ENCODE measurements around the gene HOXB5. TPM values are rescaled to one million over a fixed set of nuclear protein-coding genes. Genes with fewer than 3 reads are reported as not detected.

HOXB5 gene
- total and polyA plus RNA-seq, 2 donors (not counting 1 experiment from before 2014, with no cell fraction given): not detected

- H3K4me1 ChIP-seq (ENCODE audit: control insufficient read depth in 2 of 2, insufficient read depth in 2 of 2, low read length in 2 of 2): peaks cover 33 to 34% of the 10 kb centered on the region in 2 donors
- TF ChIP-seq CTCF (IDR thresholded peaks at IDR 0.05) (no peak), EZH2 (IDR thresholded peaks at IDR 0.05; ENCODE audit: borderline replicate concordance, insufficient read depth, low read depth, low read length, poor library complexity, severe bottlenecking) (no peak)
- H3K36me3 ChIP-seq (replicated peaks in 1 of 2; ENCODE audit: control extremely low read depth in 1 of 2, control insufficient read depth in 1 of 2, extremely low read depth in 1 of 2, insufficient read depth in 2 of 2, low read length in 1 of 2): no peaks in the 10 kb centered on the region
- peaks cover 33% of the 10 kb centered on the region for H3K4me1 Mint-ChIP-seq
- peak overlapping the region; percentile 71 for H3K4me3 Mint-ChIP-seq
- intact Hi-C loops (cut with micrococcal nuclease): loop anchor here (5.0 kb wide), 1 partner anchor 36 kb away; the partner anchor contains the start of gene HOXB7
- no peak overlapping the region for H3K27ac Mint-ChIP-seq
- H3K4me3 ChIP-seq (ENCODE audit: control extremely low read depth in 1 of 5, extremely low read depth in 1 of 5, insufficient read depth in 1 of 5, low read depth in 2 of 5, low read length in 4 of 5): no peak overlapping the region
- no peaks in the 10 kb centered on the region for H3K79me2 ChIP-seq (ENCODE audit: control insufficient read depth, insufficient read depth, low read length)
- peak overlapping the region; percentile 96 for H3K4me2 ChIP-seq (replicated peaks; ENCODE audit: low read depth, low read length, poor library complexity, severe bottlenecking)
- H3K27me3 Mint-ChIP-seq: peaks cover 30% of the 10 kb centered on the region
- DNase-seq: peak; percentile 24
- CTCF ChIA-PET: no interaction called here
- 68% methylated on average over 17 of the region's 22 CpGs for WGBS (ENCODE audit: insufficient coverage)
- H3K9me3 ChIP-seq (ENCODE audit: control extremely low read depth in 1 of 3, control insufficient read depth in 2 of 3, insufficient read depth in 1 of 3, low read length in 2 of 3): peaks cover 0 to 15% (median 0%) of the 10 kb centered on the region in 3 donors
- no peak for ATAC-seq (ENCODE audit: low read depth)
- H3K27me3 ChIP-seq (replicated peaks in 1 of 4; ENCODE audit: control extremely low read depth in 1 of 4, control insufficient read depth in 3 of 4, insufficient read depth in 4 of 4, low read length in 3 of 4): peaks cover 0 to 44% (median 26%) of the 10 kb centered on the region in 4 experiments
- POLR2A ChIA-PET: no interaction called here
- H4K20me1 ChIP-seq (ENCODE audit: control insufficient read depth, insufficient read depth, low read length, poor library complexity, severe bottlenecking): no peaks in the 10 kb centered on the region
- H3K9ac ChIP-seq (ENCODE audit: low read length): no peak overlapping the region
- no peaks in the 10 kb centered on the region for H3K9me3 Mint-ChIP-seq (ENCODE audit: insufficient read depth)
- H3K27ac ChIP-seq (ENCODE audit: low read length in 2 of 2): no peak overlapping the region
- H2AFZ ChIP-seq (ENCODE audit: insufficient read depth, low read depth, low read length, poor library complexity, severe bottlenecking): no peak overlapping the region
These were observed 17.7 kb downstream of the HOXB5 start for GRCh38 chr17:48575673-48576478.

- Histone ChIP-seq H3K27me3 (replicated peaks in 1 of 4; ENCODE audit: control extremely low read depth in 1 of 4, control insufficient read depth in 3 of 4, insufficient read depth in 4 of 4, low read length in 3 of 4) (peaks cover 0 to 43% (median 20%) of the 10 kb centered on the region in 4 experiments), H3K9me3 (ENCODE audit: control extremely low read depth in 1 of 3, control insufficient read depth in 2 of 3, insufficient read depth in 1 of 3, low read length in 2 of 3) (peaks cover 0 to 18% (median 0%) of the 10 kb centered on the region in 3 donors), H3K27ac (ENCODE audit: low read length in 2 of 2) (no peak overlapping the region), H3K36me3 (replicated peaks in 1 of 2; ENCODE audit: control extremely low read depth in 1 of 2, control insufficient read depth in 1 of 2, extremely low read depth in 1 of 2, insufficient read depth in 2 of 2, low read length in 1 of 2) (no peaks in the 10 kb centered on the region), H3K79me2 (ENCODE audit: control insufficient read depth, insufficient read depth, low read length) (no peaks in the 10 kb centered on the region), H2AFZ (ENCODE audit: insufficient read depth, low read depth, low read length, poor library complexity, severe bottlenecking) (no peak overlapping the region), H3K9ac (ENCODE audit: low read length) (no peak overlapping the region), H3K4me3 (ENCODE audit: control extremely low read depth in 1 of 5, extremely low read depth in 1 of 5, insufficient read depth in 1 of 5, low read depth in 2 of 5, low read length in 4 of 5) (no peak overlapping the region), H4K20me1 (ENCODE audit: control insufficient read depth, insufficient read depth, low read length, poor library complexity, severe bottlenecking) (no peaks in the 10 kb centered on the region), H3K4me1 (ENCODE audit: control insufficient read depth in 2 of 2, insufficient read depth in 2 of 2, low read length in 2 of 2) (peaks cover 27 to 30% of the 10 kb centered on the region in 2 donors), H3K4me2 (replicated peaks; ENCODE audit: low read depth, low read length, poor library complexity, severe bottlenecking) (no peak overlapping the region)
- H3K27ac Mint-ChIP-seq: no peak overlapping the region
- TF ChIP-seq EZH2 (IDR thresholded peaks at IDR 0.05; ENCODE audit: borderline replicate concordance, insufficient read depth, low read depth, low read length, poor library complexity, severe bottlenecking) (no peak), CTCF (IDR thresholded peaks at IDR 0.05) (no peak)
- intact Hi-C loops (cut with micrococcal nuclease): loop anchor here (5.0 kb wide), 1 partner anchor 37 kb away; the partner anchor contains the start of gene HOXB7
- H3K4me3 Mint-ChIP-seq: no peak overlapping the region
- H3K9me3 Mint-ChIP-seq (ENCODE audit: insufficient read depth): no peaks in the 10 kb centered on the region
- ChIA-PET CTCF (interaction anchor here (1.2 kb wide), 1 partner anchor 225 kb away, joined by 3 read pairs; no protein-coding TSS in a partner anchor), POLR2A (no interaction called here)
- H3K4me1 Mint-ChIP-seq: peaks cover 31% of the 10 kb centered on the region
- DNase-seq (no peak), ATAC-seq (ENCODE audit: low read depth) (no peak)
- WGBS (ENCODE audit: insufficient coverage): 83% methylated on average over 5 of the region's 7 CpGs
- H3K27me3 Mint-ChIP-seq: peaks cover 22% of the 10 kb centered on the region
These were observed 18.5 kb downstream of the HOXB5 start for GRCh38 chr17:48575066-48575582.
